HepG2 (cell line): Measurements from ENCODE around the gene MSI2. TPM values are rescaled to one million over a fixed set of nuclear protein-coding genes. Genes with fewer than 3 reads are reported as not detected.

Experiments used
- CREM ChIP-seq, 2 experiments: sonication (generic) in 1 of 2; formaldehyde crosslinking in 1 of 2; IDR thresholded peaks; 2 replicates each; pipeline versions ENCODE4 v1.4.0 to v1.6.1; 2016 to 2020; ENCODE audit warnings: antibody characterized with exemption in 1 of 2, mild to moderate bottlenecking in 1 of 2, missing genetic modification reagents in 1 of 2
- DMTF1 ChIP-seq: sonication (generic); formaldehyde crosslinking; IDR thresholded peaks from 2 replicates; pipeline ENCODE4 v1.4.0; 2020; ENCODE audit warnings: mild to moderate bottlenecking, missing genetic modification reagents
- ELF3 ChIP-seq: IDR thresholded peaks from 2 replicates; pipeline ENCODE4 v1.6.1; 2016; ENCODE audit warnings: missing genetic modification reagents, missing compliant biosample characterization
- HDAC6 ChIP-seq: fragments of 200-600 bp; sonication (generic); IDR thresholded peaks from 2 replicates; pipeline ENCODE4 v1.7.0; 2017; ENCODE audit warnings: mild to moderate bottlenecking, antibody characterized with exemption, low read length, low read depth
- KDM5A ChIP-seq: fragments of 200-600 bp; sonication (generic); IDR thresholded peaks from 2 replicates; pipeline ENCODE4 v1.7.0; 2018; ENCODE audit warnings: antibody characterized with exemption, mild to moderate bottlenecking, low read length, borderline replicate concordance
- NFE2L2 ChIP-seq: fragments of 150-350 bp; IDR thresholded peaks from 2 replicates; pipeline ENCODE4 v1.6.1; 2014; ENCODE audit warnings: low read length
- PHF20 ChIP-seq: sonication (generic); formaldehyde crosslinking; IDR thresholded peaks from 2 replicates; pipeline ENCODE4 v1.5.0; 2020; ENCODE audit warnings: mild to moderate bottlenecking, missing genetic modification reagents
- PREB ChIP-seq: sonication (generic); formaldehyde crosslinking; IDR thresholded peaks from 2 replicates; pipeline ENCODE4 v1.4.0; 2020; ENCODE audit warnings: missing genetic modification reagents
- RELA ChIP-seq: sonication (generic); formaldehyde crosslinking; IDR thresholded peaks from 2 replicates; pipeline ENCODE4 v1.4.0; 2020; ENCODE audit warnings: missing genetic modification reagents
- SMAD3 ChIP-seq: sonication (generic); formaldehyde crosslinking; IDR thresholded peaks from 2 replicates; pipeline ENCODE4 v1.4.0; 2020; ENCODE audit warnings: missing genetic modification reagents
- SSRP1 ChIP-seq: IDR thresholded peaks from 2 replicates; pipeline ENCODE4 v1.6.1; 2016; ENCODE audit warnings: control low read depth
- U2AF2 ChIP-seq: fragments of 200-400 bp; formaldehyde crosslinking; IDR thresholded peaks from 2 replicates; pipeline ENCODE4 v1.6.1; 2017; ENCODE audit warnings: low read depth, mild to moderate bottlenecking, low read length
- ZBTB25 ChIP-seq: IDR thresholded peaks from 2 replicates; pipeline ENCODE4 v1.6.1; 2018; ENCODE audit warnings: missing genetic modification reagents
- ZNF678 ChIP-seq: sonication (generic); formaldehyde crosslinking; IDR thresholded peaks from 2 replicates; pipeline ENCODE4 v1.4.0; 2020; ENCODE audit warnings: mild to moderate bottlenecking, missing genetic modification reagents
- ZNF7 ChIP-seq: IDR thresholded peaks from 2 replicates; pipeline ENCODE4 v1.6.1; 2016; ENCODE audit warnings: missing biosample characterization, missing genetic modification reagents
- polyA plus RNA-seq, 8 experiments: library from polyadenylated mRNA; depleted of rRNA in 3 of 8; stranded (reverse) in 7 of 8; unstranded in 1 of 8; fragments of >200 nt; fragmentation: Illumina TruSeq in 4 of 8; extraction: Trizol in 4 of 8; gene quantifications; 2 replicates each; pipeline versions ENCODE4 v1.2.1 to v1.2.3, GENCODE V29; 2011 to 2016; ENCODE audit warnings: low read depth in 4 of 8, missing spikeins in 1 of 8, mixed read lengths in 1 of 8; ENCODE audit not compliant: insufficient read depth in 1 of 8
- total RNA-seq, 5 experiments: library from RNA; depleted of rRNA; stranded (reverse); fragments of >200 nt; fragmentation: Illumina TruSeq; extraction: Trizol; gene quantifications; 2 replicates each; pipeline ENCODE4 v1.2.3, GENCODE V29; 2016; ENCODE audit warnings: low read depth in 1 of 5

The MSI2 gene
- total and polyA plus RNA-seq, 2 of the 13 experiments (the other 11 are each of a cell fraction or from before 2014, with no cell fraction given), result 77.5 to 78.4 TPM

GRCh38 chr17:57255776-57256681, at the start of gene MSI2 (continued):
- TF ChIP-seq KDM5A (0 out of 2 replicates have a peak, but pooled peaks have one; percentile 8), CREM (IDR thresholded peaks at IDR 0.05) (peak; percentile 41; the same call in 1 of the 2 replicates), CREM (CRISPR knock-in tag; IDR thresholded peaks at IDR 0.05) (no peak), ELF3 (CRISPR knock-in tag) (peak; percentile 24; the same call in 1 of the 2 replicates), ZNF678 (CRISPR knock-in tag) (no peak), PHF20 (CRISPR knock-in tag) (no peak), ZNF7 (CRISPR knock-in tag) (no peak), U2AF2 (no peak), ZBTB25 (CRISPR knock-in tag) (no peak), PREB (CRISPR knock-in tag) (0 out of 2 replicates have a peak, but pooled peaks have one; percentile 75), HDAC6 (no peak), NFE2L2 (no peak), RELA (CRISPR knock-in tag) (no peak), SMAD3 (CRISPR knock-in tag) (peak; percentile 32; the same call in 1 of the 2 replicates), SSRP1 (CRISPR knock-in tag) (no peak), DMTF1 (CRISPR knock-in tag) (no peak)
- TF ChIP-seq, all 625 proteins: peak for 122
